IPS-11a (cell line): ENCODE data around the gene RNASE2.
"Not testable (repeated sequence)": the region's sequence is repeated elsewhere in the genome, so short reads cannot be mapped to it uniquely, and the experiment has no call there.

Experiments used
- H3K4me3 ChIP-seq: one replicate; pipeline ENCODE4 v1.5.1; 2013; ENCODE audit warnings: low read depth, low read length, control low read depth

RNASE2 gene

DNA sequence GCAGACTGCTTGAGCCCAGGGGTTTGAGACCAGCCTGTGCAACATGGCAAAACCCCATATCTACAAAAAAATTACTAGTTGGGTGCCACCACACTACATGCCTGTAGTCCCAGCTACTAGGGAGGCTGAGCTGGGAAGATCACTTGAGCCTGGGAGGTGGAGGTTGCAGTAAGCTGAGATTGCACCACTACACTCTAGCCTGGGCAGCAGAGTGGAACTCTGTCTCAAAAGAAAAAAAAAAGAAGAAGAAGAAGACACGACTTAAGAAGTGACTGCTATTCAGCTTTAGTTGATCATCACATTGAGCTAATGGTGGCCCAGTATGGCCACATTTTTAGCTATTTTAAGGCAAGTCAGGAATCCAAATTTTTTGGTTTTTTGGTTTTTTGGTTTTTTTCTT, 25.6 kb downstream of the RNASE2 start:
- no peak overlapping the region for H3K4me3 ChIP-seq

DNA sequence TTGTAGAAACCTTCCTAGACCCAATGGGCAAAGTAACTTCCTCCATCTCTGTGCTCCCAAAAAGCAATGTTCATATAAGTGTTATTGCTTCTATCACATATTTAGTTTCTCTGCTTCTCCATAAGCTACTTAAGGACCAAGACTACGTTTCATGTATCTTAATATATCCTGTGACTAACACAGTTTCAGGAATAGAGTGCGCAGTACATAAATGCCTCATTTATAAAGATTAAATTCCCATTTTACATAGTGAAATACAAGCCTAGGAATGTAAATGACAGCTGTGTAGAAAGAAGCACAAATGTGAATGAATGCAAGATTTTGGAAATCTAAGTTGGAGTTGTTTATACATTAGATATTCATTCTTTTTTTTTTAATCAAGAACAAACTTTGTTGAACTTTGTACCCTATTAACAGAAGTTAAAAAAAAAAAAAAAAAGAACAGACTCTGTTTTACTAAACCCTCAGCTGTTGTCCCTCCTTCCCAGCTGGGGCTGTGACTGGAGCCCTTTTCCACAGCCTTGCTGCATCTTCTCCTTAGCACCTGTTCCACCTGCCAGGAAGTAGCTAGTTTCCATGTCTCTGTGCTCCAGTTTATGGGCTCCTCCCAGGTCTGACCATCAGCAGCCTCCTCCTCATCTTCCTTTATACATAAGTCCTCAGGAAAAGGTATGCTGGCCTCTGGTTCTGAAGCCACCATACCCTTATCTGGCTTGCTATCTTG, 27.5 kb downstream of the RNASE2 start:
- H3K4me3 ChIP-seq = no peak overlapping the region

DNA sequence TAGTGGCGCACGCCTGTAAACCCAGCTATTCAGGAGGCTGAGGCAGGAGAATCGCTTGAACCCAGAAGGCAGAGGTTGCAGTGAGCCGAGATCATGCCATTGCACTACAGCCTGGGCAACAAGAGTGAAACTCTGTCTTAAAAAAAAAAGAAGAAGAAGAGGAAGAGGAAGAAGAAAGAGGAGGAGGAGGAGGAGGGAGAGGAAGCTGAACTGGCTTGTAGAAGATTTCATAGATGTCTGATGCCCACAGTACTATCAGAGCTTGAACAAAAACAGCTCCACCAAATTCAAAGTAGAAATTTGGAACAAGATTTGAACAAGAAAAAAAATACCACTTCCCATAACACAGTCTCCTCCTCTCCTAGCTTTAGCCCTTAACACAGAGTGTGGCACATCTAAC, 30.4 kb downstream of the RNASE2 start:
- not testable (repeated sequence) for H3K4me3 ChIP-seq

DNA sequence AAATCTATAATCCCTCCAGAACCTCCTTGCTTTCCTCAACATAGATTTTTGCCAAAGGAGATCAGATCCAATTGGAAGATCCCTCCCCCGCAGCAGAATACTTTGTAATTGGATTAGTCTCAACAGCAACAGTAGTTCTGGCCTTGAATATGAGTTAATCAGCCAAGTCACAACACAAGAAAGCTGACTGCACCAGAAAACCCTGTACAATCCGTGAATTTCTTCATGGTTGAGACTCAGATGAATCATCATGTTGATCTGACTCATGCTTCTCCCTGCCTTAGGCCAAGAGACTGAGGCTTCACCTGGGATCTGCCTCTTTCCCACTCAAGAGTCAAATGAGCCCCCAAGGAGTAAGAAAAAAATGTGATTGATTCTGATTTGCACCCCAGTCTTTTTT, 31.5 kb downstream of the RNASE2 start:
- no peak overlapping the region for H3K4me3 ChIP-seq

DNA sequence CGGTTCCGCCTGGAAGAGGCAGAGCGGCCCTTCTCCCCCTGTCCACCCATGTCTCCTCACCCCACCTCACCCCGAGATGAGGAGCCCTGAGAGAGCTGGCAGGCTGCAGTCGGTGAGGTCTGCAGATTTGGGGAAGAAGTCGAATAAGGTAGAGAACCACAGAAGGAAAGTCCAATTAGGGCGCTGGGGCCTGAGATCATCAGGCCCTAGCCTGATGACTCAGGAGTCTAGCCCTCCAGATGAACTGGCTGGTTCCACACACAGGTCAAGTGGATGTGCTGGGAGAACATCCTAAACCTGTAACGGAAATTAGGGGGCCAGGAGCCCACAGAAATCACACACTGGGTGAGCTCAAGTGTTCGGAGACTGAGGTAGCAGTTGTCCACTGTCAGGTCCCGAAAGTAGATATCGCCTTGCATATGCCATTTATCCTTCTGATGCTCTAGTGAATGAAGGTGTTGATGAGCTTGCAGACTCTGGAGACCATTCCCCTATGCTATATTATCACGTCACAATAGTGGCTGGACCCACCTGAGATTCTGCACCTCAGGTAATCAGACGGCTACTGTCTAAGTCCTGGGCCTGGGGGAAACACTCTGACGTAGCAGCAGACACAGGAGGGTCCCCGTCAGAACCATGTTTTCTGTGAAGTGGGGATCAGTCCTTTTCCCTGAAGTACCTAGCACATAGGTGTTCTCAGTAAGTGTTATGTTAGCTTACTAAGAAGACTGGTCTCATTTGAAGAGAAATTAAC, 33.6 kb downstream of the RNASE2 start:
- H3K4me3 ChIP-seq = peak overlapping the region; percentile 41

DNA sequence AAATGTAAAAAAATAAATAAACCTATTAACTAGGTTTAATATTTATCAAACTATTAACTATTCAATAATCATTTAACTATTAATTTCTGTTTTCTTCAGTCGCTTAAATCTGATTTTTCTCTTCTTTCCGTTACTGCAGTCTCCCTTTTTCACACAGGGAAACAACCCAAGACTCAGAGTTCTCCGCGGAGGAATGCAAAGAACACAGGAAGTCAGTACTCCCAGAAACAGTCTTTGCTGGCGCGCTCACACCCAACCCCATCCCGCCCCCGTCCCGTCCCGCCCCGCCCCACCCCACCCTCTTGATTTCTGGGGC, 34.1 kb downstream of the RNASE2 start:
- H3K4me3 ChIP-seq = peak overlapping the region; percentile 41

DNA sequence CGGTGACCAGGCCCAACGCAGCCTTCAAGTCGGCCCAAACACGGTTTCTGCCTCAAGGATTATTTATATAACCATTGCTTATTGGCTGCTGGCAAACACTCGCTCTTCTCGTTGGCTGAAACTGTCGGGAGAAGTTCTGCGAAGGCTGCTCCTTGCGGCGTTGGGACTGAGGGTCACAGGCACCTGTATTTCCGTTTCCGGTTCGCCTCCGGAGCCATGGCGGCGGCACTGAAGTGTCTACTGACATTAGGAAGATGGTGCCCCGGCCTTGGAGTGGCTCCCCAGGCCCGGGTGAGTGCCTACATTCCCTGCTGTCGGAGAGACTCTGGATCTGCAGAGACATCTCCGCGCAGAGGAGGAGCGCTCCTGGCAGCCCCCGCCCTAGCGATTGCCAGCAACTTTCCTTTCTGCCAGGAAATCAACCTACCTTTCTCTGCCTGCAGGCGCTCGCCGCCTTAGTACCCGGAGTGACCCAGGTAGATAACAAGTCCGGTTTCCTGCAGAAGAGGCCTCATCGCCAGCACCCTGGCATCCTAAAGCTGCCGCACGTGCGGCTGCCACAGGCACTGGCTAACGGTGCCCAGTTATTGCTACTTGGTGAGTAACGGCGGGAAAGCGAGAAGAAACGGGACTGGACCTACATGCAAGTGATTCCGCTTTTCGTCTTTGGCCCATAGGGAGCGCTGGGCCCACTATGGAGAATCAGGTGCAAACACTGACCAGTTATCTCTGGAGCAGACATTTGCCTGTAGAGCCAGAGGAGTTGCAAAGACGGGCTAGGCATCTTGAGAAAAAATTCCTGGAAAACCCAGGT, 34.7 kb downstream of the RNASE2 start, which contains the start of gene METTL17:
Gene METTL17, plus strand, starts transcription at position 194 of the 814 bp plus-strand sequence. Its CDS starts 23 bp downstream, at position 217.
- peak within 1 kb of the TSS; percentile 86 for H3K4me3 ChIP-seq

DNA sequence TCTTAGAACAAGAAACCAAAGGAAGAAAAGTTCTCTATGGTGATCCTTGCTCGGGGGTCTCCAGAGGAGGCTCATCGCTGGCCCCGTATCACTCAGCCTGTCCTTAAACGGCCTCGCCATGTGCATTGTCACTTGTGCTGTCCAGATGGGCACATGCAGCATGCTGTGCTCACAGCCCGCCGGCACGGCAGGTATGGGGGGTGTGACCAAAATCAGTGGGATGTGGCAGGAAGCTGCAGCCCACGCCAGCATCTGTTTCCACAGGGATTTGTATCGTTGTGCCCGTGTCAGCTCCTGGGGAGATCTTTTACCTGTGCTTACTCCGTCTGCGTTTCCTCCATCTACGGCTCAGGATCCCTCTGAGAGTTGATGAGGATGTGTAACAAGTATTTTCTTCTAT, 41.2 kb downstream of the RNASE2 start:
- H3K4me3 ChIP-seq = no peak overlapping the region

DNA sequence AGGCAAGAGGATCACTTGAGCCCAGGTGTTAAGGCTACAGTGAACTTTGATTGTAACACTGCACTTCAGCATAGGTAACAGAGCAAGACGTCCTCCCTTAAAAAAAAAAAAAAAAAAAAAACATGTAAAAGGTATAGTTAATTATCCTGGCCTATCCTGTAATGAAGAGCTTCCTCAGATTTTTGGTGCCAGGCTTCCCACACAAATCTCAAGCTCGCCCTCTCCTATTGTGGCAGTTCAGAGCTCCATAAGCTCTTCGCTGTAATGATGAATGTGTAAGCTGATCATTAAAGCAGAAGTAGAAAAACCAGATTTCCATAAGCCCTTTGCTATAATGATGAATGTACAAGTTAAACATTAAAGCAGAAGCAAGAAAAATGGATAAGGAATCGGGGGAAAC, 41.8 kb downstream of the RNASE2 start:
- H3K4me3 ChIP-seq = no peak overlapping the region

DNA sequence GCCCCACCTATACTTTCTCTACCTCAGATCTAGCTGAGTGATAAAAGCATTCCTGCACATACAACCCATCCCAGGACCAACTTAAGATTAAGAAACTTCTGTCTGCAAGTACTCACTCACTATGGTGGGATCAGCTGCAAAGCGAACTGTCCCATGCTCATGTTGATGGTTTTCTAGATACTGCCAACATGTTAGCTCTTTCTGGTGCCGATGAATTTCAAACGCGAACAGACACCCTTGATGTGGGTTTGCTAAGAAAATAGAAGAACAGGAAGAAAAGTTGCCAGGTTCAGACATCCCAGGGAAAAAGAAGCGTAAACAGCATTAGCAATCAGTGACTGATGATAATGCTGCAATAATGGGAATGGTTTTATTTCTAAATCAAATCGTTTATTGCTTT, 42.3 kb downstream of the RNASE2 start:
- no peak overlapping the region for H3K4me3 ChIP-seq

DNA sequence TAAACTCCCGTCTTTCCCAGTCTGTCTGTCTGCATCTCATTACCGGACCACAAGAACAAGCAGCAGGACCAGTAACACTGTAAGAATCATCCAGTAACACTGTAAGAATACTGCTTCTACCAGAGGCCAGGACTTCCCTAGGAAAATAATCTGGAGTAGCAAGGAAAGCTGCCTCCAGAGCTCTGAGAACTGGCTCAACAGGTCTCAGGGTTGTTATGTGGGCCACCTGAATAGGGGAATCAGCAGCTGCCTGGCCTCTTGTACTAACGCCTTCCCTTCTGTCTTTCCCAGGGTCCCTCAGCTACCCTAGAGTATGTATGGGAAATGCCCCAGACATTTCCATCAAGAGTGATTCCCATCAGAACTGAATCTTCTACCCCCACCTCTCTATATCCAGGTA, 42.9 kb downstream of the RNASE2 start:
- no peak overlapping the region for H3K4me3 ChIP-seq

DNA sequence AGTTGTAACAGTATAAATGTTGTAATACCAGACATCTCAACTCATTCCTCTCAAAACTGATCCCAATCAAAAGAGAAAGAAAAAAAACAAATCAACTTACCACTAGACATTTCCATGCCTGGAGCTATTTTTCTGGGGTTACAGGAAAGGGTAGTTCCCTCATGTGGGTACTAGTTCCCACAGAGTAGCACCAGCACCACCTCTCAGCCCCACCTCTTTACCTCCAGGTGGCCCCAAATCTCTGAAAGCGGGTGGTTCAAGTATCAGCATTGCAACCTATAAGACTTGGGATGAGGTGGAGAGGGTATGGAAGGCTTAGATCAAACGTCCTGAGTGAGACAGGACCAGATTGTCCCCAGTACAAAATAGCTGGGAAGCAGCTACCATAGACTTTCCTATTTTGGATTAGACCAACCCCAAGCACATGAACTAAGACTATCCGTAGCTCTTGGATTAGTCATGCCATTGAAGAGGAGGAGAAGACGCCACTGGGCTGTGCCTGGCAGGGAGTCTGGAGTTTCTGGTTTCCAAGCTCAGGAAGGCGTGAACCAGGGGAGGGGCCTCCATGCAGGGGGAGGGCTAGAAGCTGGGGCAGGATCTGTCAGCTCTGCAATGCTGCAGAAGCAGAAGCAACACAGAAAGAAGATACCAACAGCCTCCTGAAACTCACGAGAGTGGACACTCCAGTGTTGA, 43.5 kb downstream of the RNASE2 start, which contains the start of gene SLC39A2:
Gene SLC39A2, plus strand, starts transcription at position 620 of the 693 bp plus-strand sequence. CDS start 154 bp downstream, outside the sequence.
- no peak within 1 kb of the TSS for H3K4me3 ChIP-seq

DNA sequence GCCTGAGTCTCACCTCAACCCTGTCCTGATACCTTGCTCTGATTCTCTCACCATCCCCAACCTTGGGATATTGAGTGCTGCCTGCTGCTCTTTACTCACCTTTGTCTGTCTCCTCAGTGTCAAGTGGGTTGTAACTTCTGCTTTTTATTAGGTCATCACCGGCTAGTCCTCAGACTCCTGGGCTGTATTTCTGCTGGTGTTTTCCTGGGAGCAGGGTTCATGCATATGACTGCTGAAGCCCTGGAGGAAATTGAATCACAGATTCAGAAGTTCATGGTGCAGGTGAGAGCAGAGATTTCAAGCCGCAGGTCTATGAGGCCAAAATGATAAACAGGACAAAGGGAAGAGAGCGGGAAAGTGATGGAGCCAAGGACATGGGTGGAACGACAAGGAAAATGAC, 44.3 kb downstream of the RNASE2 start:
- H3K4me3 ChIP-seq = no peak overlapping the region

DNA sequence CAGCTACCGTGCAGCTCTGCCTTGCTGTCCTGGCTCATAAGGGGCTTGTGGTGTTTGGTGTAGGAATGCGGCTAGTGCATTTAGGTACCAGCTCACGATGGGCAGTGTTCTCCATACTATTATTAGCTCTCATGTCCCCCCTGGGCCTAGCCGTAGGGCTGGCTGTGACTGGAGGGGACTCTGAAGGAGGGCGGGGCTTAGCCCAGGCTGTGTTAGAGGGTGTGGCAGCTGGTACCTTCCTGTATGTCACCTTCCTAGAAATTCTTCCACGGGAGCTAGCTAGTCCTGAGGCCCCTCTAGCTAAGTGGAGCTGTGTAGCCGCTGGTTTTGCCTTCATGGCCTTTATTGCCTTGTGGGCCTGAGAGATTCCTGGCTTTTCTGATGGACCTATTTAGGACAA, 45.9 kb downstream of the RNASE2 start:
- no peak overlapping the region for H3K4me3 ChIP-seq

DNA sequence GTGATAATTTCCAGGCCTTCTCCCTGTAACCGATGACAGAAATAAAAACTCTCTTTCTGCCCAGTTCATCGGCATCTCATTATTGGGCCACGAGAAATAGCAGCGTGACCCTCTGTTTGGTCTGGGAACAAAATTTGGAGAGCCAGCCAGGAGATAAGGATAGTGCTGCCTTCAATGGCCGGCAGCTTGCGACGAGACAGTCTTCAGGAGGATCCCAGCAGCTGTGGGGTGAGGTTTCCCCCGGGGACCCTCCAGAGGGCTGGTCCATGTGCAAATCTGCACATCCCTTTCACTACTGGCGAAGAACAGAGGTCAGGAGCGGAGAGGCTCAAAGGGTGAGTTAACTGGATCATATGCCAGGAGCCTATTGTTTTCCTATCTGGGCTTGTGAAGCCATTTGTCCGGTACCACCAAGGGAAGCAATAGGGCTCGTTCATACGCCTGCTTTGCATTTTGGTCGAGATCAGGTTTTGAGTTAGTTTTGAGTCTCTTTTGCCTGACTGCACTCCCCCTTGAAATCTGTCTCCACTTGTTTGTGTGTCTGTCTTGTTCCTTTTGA, 48.6 kb downstream of the RNASE2 start:
- no peak overlapping the region for H3K4me3 ChIP-seq
